ENCODE results near the gene ZNF511. TPM values are rescaled to one million over a fixed set of nuclear protein-coding genes. Genes with fewer than 3 reads are reported as not detected.

ZNF511 gene
- total RNA-seq, 6 donors from 2014 or later: 12.6 to 44.2 (median 33.0) TPM

DNA sequence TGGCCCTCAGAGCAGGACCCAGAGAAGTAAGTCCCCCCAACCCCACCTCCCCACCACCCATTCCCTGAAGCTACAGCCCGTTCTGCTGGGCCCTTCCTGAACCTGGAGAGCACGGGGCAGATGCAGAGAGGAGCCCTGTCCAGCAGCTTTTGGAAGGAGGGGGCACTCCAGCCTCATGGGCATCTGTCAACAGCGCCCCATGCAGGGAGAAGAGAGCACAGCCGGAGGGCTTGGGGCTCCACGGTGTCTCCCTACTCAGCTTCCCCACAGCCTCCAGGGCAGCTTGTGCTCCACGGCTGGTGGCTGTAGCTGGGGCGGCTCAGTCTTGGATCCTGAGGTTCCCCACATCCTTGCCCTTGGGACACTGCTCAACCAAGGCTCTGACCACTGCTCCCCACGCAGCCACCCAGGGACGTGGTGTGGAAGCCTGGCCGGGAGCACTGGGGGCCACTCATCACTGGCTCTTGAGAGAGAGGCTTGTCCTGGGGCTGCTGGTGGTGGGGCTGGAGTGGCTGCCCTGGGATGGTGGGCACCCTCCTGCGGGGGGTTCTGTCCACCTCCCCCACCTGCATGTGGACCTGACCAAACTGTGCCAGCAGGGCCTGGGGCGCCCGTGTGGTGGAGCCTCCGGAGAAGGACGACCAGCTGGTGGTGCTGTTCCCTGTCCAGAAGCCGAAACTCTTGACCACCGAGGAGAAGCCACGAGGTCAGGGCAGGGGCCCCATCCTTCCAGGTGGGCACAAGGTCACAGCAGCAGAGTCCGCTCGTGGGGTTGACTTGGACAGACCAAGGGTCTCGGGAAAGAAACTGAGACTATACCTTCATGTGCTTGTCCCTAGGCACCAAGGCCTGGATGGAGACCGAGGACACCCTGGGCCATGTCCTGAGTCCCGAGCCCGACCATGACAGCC is 42.9 kb downstream of the ZNF511 start:
- H3K27ac ChIP-seq: no peak overlapping the region
- peak in 1 of 2 donors; percentile 73 for DNase-seq
- H3K4me3 ChIP-seq: no peak overlapping the region
- TF ChIP-seq, protein P1, sequence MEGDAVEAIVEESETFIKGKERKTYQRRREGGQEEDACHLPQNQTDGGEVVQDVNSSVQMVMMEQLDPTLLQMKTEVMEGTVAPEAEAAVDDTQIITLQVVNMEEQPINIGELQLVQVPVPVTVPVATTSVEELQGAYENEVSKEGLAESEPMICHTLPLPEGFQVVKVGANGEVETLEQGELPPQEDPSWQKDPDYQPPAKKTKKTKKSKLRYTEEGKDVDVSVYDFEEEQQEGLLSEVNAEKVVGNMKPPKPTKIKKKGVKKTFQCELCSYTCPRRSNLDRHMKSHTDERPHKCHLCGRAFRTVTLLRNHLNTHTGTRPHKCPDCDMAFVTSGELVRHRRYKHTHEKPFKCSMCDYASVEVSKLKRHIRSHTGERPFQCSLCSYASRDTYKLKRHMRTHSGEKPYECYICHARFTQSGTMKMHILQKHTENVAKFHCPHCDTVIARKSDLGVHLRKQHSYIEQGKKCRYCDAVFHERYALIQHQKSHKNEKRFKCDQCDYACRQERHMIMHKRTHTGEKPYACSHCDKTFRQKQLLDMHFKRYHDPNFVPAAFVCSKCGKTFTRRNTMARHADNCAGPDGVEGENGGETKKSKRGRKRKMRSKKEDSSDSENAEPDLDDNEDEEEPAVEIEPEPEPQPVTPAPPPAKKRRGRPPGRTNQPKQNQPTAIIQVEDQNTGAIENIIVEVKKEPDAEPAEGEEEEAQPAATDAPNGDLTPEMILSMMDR (IDR thresholded peaks at IDR 0.05): no peak
- TF ChIP-seq POLR2A (IDR thresholded peaks at IDR 0.05): no peak
- no peak for TF ChIP-seq POLR2AphosphoS5 (IDR thresholded peaks at IDR 0.05)
- no peak for TF ChIP-seq EP300 (IDR thresholded peaks at IDR 0.05)
- WGBS, 2 donors: 66 to 75% methylated on average over 13 to 22 of the region's 24 CpGs
- ATAC-seq (ENCODE audit: low FRiP score in 2 of 2): no peak
- H3K4me1 ChIP-seq: peaks cover 2 to 8% (median 4%) of the 10 kb centered on the region in 4 donors
- H3K9me3 ChIP-seq: no peaks in the 10 kb centered on the region
- no peaks in the 10 kb centered on the region for H3K36me3 ChIP-seq
- peaks cover 0 to 15% (median 0%) of the 10 kb centered on the region in 4 donors for H3K27me3 ChIP-seq

DNA sequence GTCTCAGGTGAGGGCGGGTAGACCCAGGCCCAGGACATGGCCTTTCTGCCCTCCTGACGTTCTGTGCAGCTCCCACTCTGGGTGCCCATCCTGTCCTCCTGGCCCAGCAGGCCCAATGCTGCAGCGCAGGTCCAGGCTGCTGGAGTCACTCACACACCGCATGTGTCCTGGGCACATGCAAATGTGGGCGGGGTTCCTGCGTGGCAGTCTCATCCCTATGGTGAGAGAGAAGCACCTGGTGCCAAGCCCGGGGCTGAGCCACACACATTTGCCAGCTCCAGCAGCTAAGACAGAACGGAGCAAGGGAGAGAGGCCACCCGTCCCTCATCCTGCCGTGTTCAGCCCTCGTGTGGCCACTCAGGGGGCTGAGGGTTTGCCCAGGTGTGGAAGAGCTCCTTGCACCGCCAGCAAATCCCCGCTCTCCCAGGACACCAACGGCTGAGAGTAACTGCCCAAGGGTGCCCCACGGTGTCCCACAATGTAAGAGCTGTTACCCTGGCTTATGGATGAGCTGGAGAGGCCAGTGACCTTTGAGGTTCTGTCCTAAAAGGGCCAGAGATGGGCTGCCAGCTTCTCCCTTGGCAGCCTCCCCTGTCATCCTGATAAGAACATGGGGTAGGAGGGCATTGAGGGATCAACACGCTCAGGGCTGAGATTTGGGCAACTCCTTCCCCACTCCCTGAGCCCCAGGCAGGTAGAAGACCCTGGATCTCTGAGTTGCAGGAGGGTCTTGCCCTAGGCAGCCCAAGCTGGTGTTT is 44.7 kb downstream of the ZNF511 start:
- Histone ChIP-seq H3K4me1 (peaks cover 11 to 20% (median 13%) of the 10 kb centered on the region in 4 donors), H3K4me3 (no peak overlapping the region), H3K36me3 (no peaks in the 10 kb centered on the region), H3K27ac (no peak overlapping the region), H3K9me3 (no peaks in the 10 kb centered on the region), H3K27me3 (peaks cover 0 to 2% (median 0%) of the 10 kb centered on the region in 4 donors)
- DNase-seq (peak in 1 of 2 donors; percentile 65), ATAC-seq (ENCODE audit: low FRiP score in 2 of 2) (no peak)
- WGBS, 2 donors: 78 to 93% methylated on average over 6 to 15 of the region's 16 CpGs
- TF ChIP-seq POLR2A (IDR thresholded peaks at IDR 0.05) (no peak), EP300 (IDR thresholded peaks at IDR 0.05) (no peak)
- TF ChIP-seq, protein P1 (IDR thresholded peaks at IDR 0.05): no peak

DNA sequence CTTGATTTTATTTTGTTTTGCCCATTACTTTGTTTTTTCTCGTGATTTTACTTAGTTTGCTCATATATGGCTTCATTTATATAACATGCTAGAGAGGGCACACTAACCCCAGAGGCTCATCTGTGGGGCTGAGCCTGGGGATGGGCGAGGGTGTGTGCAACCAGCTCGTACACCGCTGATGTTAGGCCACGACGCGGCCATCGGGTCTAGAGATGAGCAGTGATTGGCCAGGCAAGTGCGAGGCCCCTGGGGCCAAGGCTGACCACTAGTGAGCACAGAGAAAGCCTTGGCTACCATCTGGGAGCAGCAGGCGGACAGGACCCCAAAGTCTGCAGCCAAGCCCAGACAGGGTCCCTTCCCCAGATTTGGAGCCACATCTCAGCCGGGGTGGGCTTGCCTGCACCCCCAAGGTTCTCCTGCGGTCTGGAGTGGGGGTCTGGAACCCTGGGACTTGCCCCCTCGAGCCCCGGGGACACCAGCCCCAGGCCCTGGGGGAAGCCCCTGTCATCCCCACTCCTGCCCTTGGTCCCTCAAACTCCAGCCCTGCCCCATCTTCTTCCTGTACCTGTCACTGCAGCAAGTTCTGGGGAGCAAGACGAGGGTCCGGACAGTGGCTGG is 45.4 kb downstream of the ZNF511 start:
- no peak overlapping the region for H3K4me3 ChIP-seq
- H3K27me3 ChIP-seq: peaks cover 0 to 2% (median 0%) of the 10 kb centered on the region in 4 donors
- 85 to 99% methylated on average over 10 to 16 of the region's 16 CpGs for WGBS, 2 donors
- no peaks in the 10 kb centered on the region for H3K36me3 ChIP-seq
- peaks cover 11 to 23% (median 13%) of the 10 kb centered on the region in 4 donors for H3K4me1 ChIP-seq
- H3K9me3 ChIP-seq: no peaks in the 10 kb centered on the region
- DNase-seq: peak in 1 of 2 donors; percentile 48
- TF ChIP-seq, protein P1 (IDR thresholded peaks at IDR 0.05): no peak
- TF ChIP-seq EP300 (IDR thresholded peaks at IDR 0.05) (no peak), POLR2AphosphoS5 (IDR thresholded peaks at IDR 0.05) (no peak), POLR2A (IDR thresholded peaks at IDR 0.05) (no peak)
- no peak for ATAC-seq (ENCODE audit: low FRiP score in 2 of 2)
- H3K27ac ChIP-seq: no peak overlapping the region

DNA sequence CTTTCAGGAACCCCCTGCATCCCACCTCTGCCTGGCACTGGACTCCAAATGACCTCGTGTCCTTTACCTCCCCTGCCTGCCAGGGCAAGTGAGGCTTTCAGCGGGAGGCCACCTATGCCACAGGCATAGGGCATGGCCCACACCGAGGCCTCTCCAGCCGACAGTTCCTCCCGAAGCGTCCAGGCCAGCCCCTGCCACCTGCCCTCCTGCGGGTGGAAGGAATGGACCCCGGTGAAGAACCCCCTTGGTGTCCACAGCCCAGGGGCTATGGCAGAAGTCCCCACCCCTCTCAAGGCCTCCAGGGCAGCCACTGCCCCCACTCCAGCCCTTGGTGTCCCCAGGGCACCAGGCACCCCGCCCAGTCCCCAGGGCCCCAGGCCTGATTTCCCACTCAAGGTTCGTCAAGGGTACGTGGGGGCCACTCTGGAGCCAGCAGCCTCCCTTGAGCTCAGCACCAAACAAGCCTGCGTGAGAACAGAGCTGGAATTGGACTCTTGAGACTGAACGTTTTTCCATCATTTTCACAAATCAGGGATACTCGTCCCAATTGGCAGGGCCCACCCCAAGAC is 46.0 kb downstream of the ZNF511 start:
- ATAC-seq (ENCODE audit: low FRiP score in 2 of 2): no peak
- Histone ChIP-seq H3K4me3 (no peak overlapping the region), H3K36me3 (no peaks in the 10 kb centered on the region), H3K9me3 (no peaks in the 10 kb centered on the region), H3K27me3 (peaks cover 0 to 2% (median 0%) of the 10 kb centered on the region in 4 donors), H3K27ac (no peak overlapping the region), H3K4me1 (peaks cover 11 to 23% (median 13%) of the 10 kb centered on the region in 4 donors)
- no peak for TF ChIP-seq POLR2A (IDR thresholded peaks at IDR 0.05)
- TF ChIP-seq POLR2AphosphoS5 (IDR thresholded peaks at IDR 0.05): no peak
- TF ChIP-seq, protein P1 (IDR thresholded peaks at IDR 0.05): no peak
- TF ChIP-seq EP300 (IDR thresholded peaks at IDR 0.05): no peak
- peak in 1 of 2 donors; percentile 56 for DNase-seq
- 97 to 100% methylated on average over 1 to 12 of the region's 14 CpGs for WGBS, 2 donors

Data from upper lobe of left lung (tissue), 6 donors.